ENCODE results near the gene ADPRS.
A peak's percentile ranks its signal among the peaks of the same experiment; 100 is the strongest.

Gene ADPRS

DNA sequence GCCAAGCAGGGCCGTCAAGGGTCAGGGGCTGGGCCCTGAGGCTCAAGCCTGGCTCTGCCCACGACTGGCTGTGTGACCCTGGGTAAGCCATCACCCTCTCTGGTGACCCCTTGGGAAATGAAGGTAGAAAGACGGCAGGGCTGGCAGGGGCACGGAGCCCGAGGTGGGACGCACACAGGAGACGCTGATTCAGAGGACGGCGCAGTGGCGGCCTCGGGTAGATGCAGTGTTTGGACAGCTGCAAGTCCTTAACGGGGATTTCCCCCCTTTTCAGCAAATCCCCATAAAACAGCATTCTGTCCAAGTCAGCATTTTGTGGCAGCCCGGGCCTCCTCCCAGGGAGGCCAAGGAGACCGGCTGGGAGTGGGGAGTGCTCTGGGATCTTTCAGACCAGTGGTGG lies 19.6 kb downstream of the ADPRS start:
- no peak for DNase-seq (ENCODE audit: low spot score)

DNA sequence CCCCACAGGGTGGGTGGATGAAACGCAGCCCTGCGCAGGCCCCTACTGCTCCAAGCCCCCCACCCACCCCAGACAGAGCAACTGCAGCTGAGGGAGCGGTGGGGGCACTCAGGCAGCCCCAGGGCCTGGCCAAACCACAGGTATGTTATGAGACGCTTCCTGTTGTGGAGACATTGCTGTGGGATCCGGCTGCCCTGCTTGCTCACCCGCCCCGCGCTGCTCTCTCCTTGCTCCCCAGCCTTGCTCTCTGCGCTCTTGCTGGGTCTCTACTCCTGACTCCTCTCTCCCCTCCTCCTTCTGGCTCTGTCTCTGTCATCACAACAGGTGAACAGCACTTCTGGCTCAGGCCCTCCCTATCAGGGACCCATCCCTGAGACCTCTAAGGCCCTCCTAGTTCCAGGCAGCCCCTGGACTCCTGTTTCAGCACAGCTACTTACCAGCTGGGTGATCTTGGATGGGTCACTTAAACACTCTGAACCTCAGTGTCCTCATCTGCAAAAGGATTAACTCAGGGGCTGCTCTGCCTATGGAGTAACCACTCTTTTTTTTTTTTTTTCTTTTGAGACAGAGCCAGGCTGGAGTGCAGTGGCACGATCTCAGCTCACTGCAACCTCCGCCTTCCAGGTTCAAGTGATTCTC lies 20.5 kb downstream of the ADPRS start:
- DNase-seq (ENCODE audit: low spot score), result no peak

DNA sequence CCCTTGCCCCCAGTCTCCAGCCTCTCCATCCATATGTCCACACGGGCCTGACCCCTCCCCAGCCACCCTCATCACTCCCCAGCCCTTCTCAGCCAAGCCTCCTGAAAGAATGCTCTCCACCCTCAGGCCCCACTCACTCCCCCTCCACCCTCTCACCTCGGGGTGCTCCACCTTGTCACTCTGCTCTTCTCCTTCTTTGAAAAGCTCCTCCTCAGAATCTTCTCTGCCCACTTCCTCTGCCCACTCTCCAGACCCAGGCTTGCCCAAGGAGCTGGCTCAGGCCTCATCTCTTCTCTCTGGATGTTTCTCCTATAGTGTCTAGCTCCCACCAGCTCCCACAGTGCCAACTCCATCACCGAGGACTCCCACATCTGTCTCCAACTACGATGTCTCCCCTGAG lies 22.5 kb downstream of the ADPRS start:
- no peak for DNase-seq (ENCODE audit: low spot score)

DNA sequence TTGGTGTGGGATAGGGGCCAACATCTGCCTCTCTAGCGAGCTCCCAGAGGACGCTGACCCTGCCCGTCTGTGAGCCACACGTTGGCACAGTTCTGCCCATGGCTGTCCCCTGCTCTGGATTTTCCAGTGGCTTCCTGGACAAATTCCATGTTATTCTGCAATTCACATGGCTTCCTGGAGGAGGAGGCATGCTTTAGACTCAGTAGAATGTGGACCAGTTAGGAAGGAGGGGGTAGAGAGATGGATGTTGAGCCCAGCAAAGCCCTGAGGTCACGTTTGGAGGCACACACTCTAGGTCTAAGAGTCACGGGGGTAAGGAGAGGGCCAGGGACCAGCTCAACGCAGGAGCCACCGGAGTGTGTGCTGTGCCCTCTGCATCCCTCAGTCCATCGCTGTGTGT lies 24.1 kb downstream of the ADPRS start:
- DNase-seq (ENCODE audit: low spot score), result no peak

DNA sequence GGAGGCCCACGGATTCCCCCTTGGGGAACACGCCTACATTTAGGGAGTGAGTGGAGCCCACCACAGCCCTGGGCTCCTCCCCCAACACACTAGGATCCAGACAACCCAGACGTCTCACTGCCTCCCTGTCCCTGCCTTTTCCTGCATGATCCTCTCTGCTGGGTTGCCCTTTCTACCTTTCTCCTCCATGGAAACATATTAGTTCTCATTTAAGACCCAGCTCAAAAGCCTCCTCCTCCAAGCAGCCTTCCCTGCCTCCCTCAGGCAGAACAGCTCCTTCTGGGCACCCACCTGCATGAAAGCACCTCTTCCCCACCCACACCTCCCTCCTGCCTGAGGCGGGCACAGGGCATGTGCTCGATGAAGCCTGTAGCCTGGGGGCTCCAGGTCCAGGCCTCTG lies 25.7 kb downstream of the ADPRS start:
- no peak for DNase-seq (ENCODE audit: low spot score)

DNA sequence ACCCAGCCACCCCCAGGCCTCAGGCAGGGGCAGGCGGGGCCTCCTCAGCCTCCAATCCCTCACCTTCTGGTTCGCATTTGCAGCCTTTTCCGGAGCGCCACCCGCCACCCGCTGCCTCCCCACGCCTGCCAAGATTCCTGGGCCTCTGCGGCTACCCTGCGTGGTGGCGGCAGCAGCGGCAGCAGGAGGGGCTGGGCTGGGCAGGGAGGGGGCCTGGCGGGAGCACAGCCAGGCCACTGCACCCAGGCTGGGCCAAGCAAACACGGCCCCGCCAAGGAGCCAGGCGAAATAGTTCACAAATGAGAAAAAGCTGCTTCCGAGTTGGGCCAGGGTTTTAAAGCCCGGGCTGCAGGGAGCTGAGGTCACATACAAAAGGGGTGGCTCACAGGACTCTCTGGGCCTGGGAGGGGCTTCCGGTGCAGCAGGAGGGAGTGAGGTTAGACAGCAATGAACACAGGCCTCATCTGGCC lies 26.5 kb downstream of the ADPRS start:
- DNase-seq (ENCODE audit: low spot score), result no peak

DNA sequence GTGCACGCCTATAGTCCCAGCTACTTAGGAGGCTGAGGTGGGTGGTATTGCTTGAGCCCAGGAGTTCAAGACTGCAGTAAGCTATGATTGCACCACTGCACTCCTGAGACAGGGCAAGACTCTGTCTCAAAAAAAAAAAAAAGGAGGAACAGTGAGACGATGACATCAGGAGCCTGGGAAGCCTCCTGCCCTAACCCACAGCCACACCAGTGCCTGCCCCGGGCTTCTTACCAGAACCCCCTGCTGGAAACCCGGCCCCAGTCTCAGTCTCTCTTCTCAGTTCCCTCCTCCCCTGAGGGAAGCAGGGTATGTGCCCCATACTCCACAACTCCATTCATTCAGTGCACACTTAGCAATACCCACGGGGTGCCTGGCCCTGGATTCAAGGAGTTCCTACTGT lies 27.2 kb downstream of the ADPRS start:
- DNase-seq (ENCODE audit: low spot score), result no peak

DNA sequence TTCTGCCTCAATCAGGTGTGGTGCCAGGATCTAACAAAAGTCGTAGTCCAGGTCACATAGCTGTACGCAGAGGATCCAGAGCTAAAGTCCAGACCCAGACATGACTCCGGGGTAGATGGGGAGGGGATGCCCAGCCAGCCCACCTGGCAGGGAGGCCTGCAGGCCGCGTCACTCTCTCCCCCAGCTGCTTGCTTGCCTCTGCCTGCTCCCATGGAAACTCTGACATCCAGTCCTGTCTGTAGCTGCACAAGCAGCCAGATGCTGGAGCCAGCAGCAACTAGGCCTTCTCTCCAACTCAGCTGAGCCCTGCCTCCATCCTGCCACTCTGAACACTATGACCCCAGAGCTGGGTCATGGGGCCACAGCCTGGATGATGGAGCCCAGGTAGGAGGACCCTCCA lies 28.2 kb downstream of the ADPRS start:
- DNase-seq (ENCODE audit: low spot score), result no peak

DNA sequence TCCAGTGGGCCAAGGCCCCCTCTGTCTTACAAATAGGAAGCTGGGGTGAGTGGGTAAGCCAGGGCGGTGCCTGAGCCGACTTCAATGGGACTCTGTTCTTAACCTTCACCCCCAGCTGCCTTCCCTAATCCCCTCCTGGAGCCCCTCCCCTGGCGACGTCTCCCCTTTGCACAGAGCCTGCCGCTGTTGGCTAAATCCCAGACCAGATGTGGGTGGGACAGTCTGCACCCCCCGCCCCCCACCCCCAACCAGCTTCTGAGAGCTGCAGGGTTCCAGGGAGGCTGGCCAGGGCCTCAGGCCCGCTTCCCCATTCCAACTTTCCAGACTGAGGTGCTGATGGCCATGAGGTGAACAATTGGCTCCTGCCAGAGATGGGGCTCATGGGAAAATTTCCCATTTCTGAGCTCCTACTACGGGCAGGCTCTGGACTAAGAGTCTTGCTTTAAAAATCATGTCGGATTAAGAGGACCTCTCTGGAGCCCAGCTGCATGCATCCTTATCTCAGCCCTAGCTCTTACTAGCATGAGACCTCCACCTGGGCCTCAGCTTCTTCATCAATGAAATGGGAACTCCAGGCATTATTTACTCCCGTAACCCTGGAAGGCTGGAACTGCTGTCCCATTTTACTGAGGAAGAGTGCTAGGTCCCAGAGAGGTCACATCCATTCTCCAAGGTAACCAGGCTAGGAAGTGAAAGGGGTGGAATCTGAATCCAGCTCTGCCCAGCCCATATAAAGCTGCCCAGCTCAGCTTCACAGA lies 29.9 kb downstream of the ADPRS start:
- no peak for DNase-seq (ENCODE audit: low spot score)

DNA sequence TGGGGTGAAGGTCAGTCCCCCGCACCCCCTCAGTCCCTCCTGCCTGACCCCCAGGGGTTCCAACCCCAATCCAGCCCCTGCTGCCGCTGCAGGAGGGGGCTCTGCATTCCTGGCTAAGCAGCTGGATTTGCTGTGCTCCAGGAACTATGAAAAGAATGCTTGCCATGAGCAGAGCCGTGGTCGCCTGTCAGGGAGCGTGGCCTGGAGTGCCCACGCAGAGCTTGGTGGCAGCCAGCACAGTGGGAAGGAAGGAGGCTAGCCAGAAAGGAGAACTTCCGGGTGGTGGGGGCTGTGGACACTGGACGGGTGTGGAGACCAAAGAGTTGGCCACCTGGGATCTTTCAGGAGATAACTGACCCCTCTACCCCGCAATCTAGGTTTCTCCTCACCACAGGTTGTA lies 30.8 kb downstream of the ADPRS start:
- no peak for DNase-seq (ENCODE audit: low spot score)

DNA sequence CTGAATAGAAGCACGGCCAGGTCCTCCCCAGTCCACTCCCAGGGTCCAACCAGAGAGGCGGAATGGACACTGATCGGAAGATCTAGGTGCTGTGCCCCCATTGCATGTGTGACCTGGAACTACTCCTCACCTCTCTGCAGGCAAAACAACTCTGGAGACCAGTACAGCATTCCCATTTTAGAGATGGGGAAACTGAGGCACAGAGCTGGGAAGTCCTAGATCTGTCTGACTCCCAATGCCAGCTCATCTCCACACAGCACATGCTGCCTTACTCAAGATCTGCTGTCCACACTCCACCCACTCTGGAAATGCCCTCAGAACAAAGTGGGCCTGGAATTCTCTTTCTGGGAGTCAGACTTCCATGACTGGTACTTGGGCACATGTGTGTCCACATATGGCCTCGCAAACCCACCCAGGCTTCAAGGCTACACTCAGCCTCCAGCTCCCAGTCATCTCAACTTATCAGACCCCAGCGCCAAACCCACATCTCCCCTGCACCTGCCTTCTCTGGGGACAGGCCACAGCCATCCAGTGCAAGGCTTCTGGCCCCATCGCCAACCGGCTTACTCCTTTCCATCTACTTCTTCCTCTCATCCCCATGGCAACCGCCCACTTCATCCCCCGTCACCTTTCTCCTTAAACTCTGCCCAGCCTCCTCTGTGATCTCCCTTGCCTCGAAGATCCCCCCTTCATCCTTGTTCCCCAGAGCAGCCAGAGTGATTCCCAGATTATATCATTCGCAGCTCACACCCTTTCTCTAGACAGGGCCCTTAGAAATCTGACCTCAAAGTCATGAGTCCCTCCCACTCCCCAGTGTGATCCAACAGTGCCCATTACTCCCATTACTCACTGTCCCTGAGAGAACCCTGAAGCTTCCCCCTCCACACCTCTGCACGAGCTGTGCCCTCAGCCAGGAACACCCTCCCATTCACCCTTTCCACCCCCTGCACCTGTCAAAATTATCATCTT lies 33.7 kb downstream of the ADPRS start:
- no peak for DNase-seq (ENCODE audit: low spot score)

DNA sequence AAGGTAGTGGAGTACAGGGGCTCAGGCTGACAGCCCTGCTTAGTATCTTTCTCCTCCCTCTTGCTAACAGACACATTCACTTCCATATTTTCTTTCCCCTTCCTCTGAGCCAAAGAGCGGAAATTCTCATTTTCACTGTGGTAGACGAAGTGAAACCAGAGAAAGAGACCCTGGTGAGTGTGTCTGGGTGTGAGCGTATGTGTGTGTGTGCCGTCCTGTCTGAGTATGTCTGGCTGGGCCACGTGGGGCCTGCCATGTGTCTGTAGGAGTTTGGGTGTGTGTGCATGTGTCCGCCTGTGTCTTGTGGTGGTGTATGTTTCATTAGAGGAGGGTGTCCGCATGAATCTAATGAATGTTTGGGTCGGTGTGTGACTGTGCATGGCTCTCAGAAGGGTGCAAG lies 34.7 kb downstream of the ADPRS start:
- DNase-seq (ENCODE audit: low spot score), result peak; percentile 39

DNA sequence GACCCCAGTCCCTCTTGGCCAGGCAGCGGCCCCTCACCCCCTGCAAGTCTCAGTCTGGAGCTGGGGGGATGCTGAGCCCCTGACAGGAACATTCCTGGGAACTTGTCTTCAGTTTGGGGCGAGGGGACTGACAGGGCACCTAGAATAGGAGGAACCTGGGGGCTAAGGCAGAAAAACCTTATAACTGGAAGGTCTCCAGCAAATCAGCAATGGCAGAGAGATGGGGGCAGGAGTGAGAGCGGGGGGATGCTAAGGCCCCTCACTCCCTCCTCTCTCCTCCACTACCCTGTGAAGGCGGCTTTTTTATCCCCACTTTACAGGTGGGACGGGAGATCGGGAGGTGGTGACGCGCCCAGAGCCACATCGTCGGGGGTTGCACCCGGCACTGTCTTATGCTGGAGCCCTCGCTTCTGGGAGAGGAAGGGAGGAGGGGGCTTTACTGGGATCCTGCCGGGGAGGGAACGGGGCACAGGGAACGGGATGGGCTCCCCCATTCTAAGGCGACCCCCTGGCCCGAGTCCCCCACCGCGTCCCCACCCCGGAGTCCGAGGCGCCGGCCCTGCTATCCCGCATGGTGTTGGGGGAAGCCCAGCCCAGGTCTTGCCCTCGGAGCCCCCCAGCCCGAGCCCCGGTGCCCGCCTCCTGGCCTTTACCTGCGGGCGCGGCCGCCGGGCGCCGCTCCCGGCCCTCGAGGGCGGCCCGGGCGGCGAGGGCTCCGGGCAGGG lies 35.9 kb downstream of the ADPRS start:
- no peak for DNase-seq (ENCODE audit: low spot score)

DNA sequence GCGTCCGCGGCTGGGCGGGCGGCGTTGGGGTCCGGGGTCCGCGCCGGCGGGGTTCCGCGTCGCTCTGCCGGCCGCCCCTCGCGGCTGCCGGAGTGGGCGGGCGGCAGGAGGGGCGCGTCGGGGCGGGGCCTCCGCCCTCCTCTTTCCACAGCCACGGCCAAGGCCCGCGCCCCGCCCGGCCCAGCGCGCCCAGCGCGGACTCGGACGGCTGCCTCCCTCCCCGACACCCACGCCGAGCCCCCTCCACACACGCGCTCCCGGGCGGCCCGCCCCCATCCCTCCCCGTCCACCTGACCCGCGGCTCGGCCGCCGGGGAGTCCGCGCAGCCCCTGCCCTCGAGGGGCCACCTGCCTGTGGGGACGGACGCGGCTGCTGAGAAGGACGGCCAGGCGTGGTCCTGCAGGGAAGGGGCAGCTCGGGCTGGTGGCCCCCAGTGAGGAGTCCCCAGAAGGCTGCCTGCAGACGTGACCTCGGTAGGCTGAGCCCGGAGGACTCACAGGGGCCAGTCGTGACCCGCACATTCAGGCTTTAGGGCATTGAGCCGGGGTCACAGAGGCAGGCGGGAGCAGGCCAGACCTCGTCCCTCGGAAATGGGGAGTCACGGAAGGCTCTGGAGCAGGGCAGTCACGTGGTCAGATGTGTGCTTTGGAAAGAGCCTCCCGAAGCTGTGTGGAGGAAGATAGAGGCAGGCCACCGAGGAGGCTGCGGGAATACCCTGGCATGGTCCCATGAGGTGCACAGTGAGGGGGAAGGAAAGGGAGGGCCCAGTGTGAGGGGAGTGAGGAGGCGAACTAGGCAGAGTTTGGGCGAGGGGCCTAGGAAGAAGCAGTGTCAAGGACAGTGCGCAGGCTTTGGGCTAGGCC lies 36.7 kb downstream of the ADPRS start, which contains the start of gene COL8A2:
Gene COL8A2 (minus strand): TSS at position 94 of the 863 bp plus-strand sequence. CDS start 24,980 bp downstream, outside the sequence.
- no peak for DNase-seq (ENCODE audit: low spot score)

DNA sequence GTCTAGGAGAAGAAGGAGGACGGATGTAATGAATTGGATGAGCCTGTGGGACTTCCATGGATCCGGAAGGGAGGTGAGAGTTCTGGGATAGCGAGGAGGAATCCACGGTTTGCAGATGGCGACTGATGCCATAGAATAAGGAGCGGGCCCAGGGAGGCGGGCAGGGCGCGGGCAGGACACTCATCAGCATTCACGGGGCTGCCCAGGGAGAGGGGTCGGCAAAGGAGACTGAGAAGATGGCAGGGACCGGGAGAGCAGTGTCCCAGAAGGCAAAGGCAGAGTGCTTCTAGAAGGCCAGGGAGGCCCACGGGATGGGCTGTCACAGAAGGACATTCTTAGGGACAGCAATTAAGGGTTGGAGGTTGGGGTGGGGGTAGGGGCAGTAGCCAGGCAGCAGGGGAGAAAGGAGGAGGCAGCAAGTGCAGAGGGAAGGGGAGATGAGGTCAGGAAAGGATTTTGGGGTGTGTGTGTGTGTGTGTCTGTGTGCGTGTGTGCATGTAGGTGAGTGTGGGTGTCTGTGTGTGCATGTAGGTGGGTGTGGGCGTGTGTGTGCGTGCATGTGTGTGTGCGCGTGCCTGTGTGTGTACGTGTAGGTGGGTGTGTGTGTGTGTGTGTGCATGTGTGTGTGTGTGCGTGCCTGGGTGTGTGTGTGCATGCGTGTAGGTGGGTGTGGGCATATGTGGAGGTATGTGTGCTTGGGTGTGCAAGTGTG lies 37.5 kb downstream of the ADPRS start:
- DNase-seq (ENCODE audit: low spot score), result no peak

DNA sequence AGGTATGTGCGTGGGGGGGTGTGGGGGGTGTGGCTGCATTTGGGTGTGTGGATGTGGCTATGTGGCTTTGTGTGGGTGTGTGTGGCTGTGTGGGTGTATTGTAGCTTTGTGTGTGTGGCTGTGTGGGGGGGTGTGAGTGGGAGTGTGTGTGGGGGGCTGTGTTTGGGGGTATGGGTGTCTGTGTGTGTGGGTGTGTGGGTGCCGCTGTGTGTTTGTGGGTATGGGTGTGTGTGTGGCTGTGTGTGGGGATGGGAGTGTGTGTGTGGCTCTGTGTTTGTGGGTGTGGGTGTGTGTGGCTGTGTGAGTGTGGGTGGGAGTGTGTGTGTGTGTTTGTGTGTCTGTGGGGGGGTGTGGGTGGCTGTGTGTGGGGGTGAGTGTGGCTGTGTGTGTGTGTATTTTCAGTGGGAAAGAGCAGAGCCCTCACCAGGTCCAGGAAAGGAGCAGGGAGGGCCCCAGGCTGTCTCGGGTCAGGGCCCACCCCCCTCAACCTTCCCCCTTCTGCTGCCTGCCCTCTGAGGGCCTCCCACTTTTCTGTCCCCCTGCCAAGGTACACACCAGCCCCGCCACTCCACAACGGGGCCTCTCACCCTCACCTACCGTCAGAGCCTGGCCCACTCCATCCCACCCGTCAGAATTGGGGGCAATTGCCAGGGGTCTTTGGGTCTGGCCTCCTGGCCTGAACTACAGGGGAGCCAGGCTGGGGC lies 38.3 kb downstream of the ADPRS start:
- no peak for DNase-seq (ENCODE audit: low spot score)

DNA sequence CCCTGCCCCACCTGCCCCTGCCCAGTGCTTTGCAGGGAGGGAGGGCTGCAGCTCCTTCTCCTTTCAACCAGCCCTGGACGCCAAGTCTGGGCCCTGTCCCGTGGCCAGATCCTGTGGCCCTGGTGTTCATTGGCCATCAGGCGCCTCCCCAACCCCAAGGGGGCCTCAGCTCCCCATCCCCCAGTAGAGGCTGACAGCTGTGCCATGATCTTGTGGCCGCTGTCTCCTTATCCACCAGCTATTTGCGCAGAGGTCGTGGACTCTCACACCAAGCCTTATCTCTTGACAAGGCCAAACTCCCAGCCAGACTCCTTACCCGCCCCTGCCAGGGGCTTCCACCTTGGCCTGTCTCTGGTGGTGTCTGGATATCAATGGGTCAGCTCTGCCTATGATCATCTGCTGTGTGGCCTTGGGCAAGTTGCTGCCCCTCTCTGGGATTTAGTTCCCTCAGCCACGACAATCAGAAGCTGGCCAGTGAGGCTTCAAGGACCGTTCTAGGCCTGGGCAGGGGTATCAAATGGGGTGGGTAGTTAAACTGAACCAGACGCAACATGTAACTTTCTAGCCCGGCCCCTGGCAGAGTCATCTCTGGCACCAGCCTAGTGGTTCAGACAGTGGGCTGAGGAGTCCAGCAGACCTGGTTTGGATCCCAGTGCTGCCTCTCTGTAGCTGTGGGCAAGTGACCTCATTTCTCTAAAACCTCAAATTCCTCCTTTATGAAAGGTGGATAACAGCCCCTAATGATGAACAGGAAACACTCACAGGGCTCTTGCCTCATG lies 39.6 kb downstream of the ADPRS start:
- DNase-seq (ENCODE audit: low spot score), result no peak

DNA sequence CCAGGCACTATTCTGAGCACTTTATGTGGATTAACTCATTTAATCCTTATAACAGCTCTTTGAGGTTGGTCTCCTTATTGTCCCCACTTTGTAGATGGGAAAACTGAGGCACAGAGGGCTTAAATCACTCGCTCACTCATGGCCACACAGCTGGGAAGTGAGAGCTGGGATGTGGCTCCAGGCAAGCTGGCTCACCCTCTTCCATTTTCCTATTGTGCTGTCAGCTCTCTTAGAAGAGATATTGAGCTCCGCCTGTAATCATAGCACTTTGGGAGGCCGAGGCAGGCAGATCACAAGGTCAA lies 40.2 kb downstream of the ADPRS start:
- DNase-seq (ENCODE audit: low spot score), result no peak

DNA sequence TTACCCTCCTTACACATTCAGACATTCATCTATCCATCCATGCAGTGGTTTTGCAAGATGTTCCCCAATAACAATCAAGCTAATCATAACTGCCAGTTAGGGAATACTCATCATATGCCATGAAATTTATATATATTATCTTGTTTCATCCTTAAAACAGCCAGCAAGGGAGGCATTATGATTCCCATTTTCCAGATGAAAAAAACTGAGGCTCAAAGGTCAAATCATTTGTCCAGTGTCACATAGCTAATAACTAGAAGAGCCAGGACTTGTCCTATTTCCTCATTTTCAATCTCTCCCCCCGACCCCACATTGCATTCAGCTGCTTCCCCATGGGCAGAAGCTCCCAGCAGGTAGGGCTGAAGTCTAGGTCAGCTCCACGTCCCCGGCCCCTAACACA lies 43.3 kb downstream of the ADPRS start:
- DNase-seq (ENCODE audit: low spot score), result no peak

All from putamen (tissue), 1 donor.